Measurements from ENCODE around the gene TRPM8. TPM values are rescaled to one million over a fixed set of nuclear protein-coding genes. Genes with fewer than 3 reads are reported as not detected.
"Not testable (repeated sequence)": the region's sequence is repeated elsewhere in the genome, so short reads cannot be mapped to it uniquely, and the experiment has no call there.

TRPM8 gene
- total RNA-seq: not detected

DNA sequence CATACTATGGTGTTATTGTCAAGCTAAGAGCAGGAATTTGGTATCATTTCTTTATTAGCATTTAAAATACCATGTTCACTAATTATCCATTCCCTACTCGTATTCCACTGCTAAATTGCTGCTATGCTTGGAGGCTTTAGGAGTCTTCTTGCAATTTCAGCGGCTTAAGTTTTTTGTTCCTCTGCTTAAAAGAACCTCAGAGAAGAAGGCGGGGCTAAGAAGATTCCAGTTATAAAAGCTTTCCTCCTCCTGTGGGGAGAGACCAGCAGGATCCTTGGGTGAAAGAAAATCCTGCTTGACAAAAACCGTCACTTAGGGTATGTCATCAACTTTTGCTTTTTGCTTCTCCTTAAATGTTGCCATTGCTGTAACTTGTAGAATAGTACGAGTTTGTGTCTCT, at the start of gene TRPM8:
TRPM8 (plus strand) TSS at position 258 of the 400 bp plus-strand sequence. CDS start 9,165 bp downstream, outside the sequence.
- no peak for DNase-seq (ENCODE audit: extremely low spot score in 2 of 2)
- no peaks in the 10 kb centered on the region for H3K36me3 ChIP-seq
- H3K27me3 ChIP-seq: no peaks in the 10 kb centered on the region
- no peak within 1 kb of the TSS for H3K27ac ChIP-seq
- H3K4me1 ChIP-seq: no peaks in the 10 kb centered on the region
- H3K4me3 ChIP-seq: no peak within 1 kb of the TSS
- H3K9me3 ChIP-seq: no peaks in the 10 kb centered on the region
- intact Hi-C loops (cut with DNase I): no loop called here
- TF ChIP-seq POLR2A (IDR thresholded peaks at IDR 0.05): no peak
- no peak for TF ChIP-seq POLR2AphosphoS5 (IDR thresholded peaks at IDR 0.05; ENCODE audit: insufficient read depth in 1 of 2, low read depth in 1 of 2)
- TF ChIP-seq, protein P1, sequence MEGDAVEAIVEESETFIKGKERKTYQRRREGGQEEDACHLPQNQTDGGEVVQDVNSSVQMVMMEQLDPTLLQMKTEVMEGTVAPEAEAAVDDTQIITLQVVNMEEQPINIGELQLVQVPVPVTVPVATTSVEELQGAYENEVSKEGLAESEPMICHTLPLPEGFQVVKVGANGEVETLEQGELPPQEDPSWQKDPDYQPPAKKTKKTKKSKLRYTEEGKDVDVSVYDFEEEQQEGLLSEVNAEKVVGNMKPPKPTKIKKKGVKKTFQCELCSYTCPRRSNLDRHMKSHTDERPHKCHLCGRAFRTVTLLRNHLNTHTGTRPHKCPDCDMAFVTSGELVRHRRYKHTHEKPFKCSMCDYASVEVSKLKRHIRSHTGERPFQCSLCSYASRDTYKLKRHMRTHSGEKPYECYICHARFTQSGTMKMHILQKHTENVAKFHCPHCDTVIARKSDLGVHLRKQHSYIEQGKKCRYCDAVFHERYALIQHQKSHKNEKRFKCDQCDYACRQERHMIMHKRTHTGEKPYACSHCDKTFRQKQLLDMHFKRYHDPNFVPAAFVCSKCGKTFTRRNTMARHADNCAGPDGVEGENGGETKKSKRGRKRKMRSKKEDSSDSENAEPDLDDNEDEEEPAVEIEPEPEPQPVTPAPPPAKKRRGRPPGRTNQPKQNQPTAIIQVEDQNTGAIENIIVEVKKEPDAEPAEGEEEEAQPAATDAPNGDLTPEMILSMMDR (IDR thresholded peaks at IDR 0.05): no peak

DNA sequence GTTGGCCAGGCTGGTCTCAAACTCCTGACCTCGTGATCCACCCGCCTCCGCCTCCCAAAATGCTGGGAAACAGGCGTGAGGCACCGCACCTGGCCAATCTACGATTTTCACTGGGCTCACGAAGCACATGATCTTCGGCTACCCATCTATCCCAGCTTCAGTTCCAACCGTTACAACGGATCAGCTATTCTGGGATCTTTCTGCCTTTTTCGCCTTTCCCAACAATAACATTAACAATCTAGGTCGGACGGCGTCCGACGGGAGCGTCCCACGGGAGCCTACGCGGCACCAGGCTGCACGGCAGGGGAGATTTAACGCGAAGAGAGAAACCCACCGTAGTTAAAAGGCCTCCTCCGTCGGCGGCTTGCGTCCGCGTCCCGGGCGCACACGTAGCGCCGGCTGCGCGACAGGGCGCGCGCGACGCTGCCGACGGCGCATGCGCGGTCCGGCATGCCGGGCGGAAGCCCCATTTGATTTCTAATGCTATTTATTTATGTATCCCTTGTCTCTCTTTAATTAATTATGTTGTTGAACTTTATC, 49.1 kb upstream of the TRPM8 start, which contains the start of gene MSL3B:
MSL3B (minus strand) TSS at position 394 of the 540 bp plus-strand sequence.
- Histone ChIP-seq H3K36me3 (no peaks in the 10 kb centered on the region), H3K27me3 (no peaks in the 10 kb centered on the region), H3K4me1 (no peaks in the 10 kb centered on the region), H3K9me3 (no peaks in the 10 kb centered on the region), H3K27ac (no peak within 1 kb of the TSS), H3K4me3 (peak within 1 kb of the TSS; percentile 45 to 47)
- intact Hi-C loops (cut with DNase I): no loop called here
- TF ChIP-seq POLR2AphosphoS5 (IDR thresholded peaks at IDR 0.05; ENCODE audit: insufficient read depth in 1 of 2, low read depth in 1 of 2): no peak
- no peak for TF ChIP-seq POLR2A (IDR thresholded peaks at IDR 0.05)
- TF ChIP-seq, protein P1 (IDR thresholded peaks at IDR 0.05): no peak
- DNase-seq (ENCODE audit: extremely low spot score in 2 of 2): no peak

DNA sequence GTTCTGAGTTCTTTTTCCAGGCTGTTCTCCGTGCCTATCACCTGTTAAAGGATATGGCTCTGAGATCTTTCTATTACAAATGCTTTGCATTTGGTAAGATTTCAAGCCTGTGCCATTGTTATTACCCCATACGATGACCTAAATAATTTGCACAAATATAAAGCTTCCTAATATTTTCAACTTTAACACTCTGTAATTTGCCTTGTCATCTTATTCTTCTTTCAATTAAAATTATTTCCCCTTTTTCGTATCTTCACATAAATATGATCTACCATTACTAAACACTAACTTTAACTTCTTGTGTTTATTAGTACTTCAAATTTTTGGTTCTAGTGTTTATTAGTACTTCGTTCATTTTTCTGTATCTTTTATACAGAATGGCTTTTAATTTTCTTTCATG, 45.7 kb upstream of the TRPM8 start:
- TF ChIP-seq POLR2A (IDR thresholded peaks at IDR 0.05) (no peak), POLR2AphosphoS5 (IDR thresholded peaks at IDR 0.05; ENCODE audit: insufficient read depth in 1 of 2, low read depth in 1 of 2) (no peak)
- TF ChIP-seq, protein P1 (IDR thresholded peaks at IDR 0.05): no peak
- Histone ChIP-seq H3K27me3 (no peaks in the 10 kb centered on the region), H3K4me1 (no peaks in the 10 kb centered on the region), H3K9me3 (no peaks in the 10 kb centered on the region), H3K36me3 (no peaks in the 10 kb centered on the region), H3K27ac (no peak overlapping the region), H3K4me3 (no peak overlapping the region)
- intact Hi-C loops (cut with DNase I): no loop called here
- no peak for DNase-seq (ENCODE audit: extremely low spot score in 2 of 2)

DNA sequence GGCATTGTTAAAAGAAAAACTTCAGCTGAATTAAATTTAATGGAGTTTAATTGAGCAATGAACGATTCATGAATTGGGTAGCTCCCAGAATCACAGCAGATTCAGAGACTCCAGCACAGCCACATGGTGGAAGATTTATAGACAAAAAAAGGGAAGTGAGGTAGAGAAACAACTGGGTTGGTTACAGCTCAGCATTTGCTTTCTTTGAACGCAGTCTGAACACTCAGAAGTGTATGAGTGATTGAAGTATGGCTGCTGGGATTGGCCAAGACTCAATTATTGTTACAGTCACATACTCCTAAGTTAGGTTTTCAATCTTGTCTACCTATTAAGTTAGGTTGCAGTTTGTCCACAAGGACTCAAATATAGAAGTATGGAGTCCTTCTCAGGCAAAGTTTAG, 45.0 kb upstream of the TRPM8 start:
- H3K36me3 ChIP-seq; H3K27me3 ChIP-seq; intact Hi-C loops (cut with DNase I): not testable (repeated sequence)

DNA sequence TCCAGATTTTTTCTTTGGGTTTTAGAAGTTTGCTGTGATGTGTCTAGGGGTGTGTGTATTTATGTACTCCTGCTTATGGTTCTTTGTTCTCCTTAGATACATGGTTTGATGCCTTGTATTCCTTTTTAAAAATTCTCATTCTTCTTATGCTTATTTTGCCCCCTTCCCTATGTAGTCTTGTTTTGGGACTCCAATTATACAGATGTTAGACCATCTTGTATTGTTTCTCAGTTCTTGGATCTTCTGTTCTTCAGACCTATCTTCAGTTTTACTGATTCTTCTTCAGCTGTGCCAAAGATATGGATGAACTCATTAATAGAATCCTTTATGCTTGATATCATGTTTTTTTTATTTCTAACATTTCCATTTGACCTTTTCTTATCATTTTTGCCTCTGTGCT, 34.8 kb upstream of the TRPM8 start:
- H3K4me1 ChIP-seq: no peaks in the 10 kb centered on the region
- TF ChIP-seq, protein P1 (IDR thresholded peaks at IDR 0.05): no peak
- TF ChIP-seq POLR2AphosphoS5 (IDR thresholded peaks at IDR 0.05; ENCODE audit: insufficient read depth in 1 of 2, low read depth in 1 of 2): no peak
- TF ChIP-seq POLR2A (IDR thresholded peaks at IDR 0.05): no peak
- intact Hi-C loops (cut with DNase I): no loop called here
- H3K9me3 ChIP-seq: no peaks in the 10 kb centered on the region
- H3K27ac ChIP-seq: no peak overlapping the region
- no peaks in the 10 kb centered on the region for H3K27me3 ChIP-seq
- no peak overlapping the region for H3K4me3 ChIP-seq
- H3K36me3 ChIP-seq: no peaks in the 10 kb centered on the region
- no peak for DNase-seq (ENCODE audit: extremely low spot score in 2 of 2)

More for the DNA sequence above, 45.0 kb upstream of the TRPM8 start:
- H3K4me3 ChIP-seq; H3K27ac ChIP-seq; H3K4me1 ChIP-seq; H3K9me3 ChIP-seq; DNase-seq (ENCODE audit: extremely low spot score in 2 of 2): not testable (repeated sequence)
